Small intestine (tissue), 16 donors: ENCODE measurements around the gene ELK1. TPM values are rescaled to one million over a fixed set of nuclear protein-coding genes. Genes with fewer than 3 reads are reported as not detected.
A peak's percentile ranks its signal among the peaks of the same experiment; 100 is the strongest.

Source experiments
- DNase-seq, 2 donors: peaks; one replicate each; pipeline versions ENCODE4 v3.0.0 to v3.0.0-alpha.2; 2013
- FAIRE-seq: peaks from 2 replicates; lab custom pipeline; 2012; peaks lifted over from hg19 to GRCh38; lab: Jason Lieb, UNC
- H3K27ac ChIP-seq, 3 donors: one replicate each; pipeline ENCODE4 v1.5.1; 2013; ENCODE audit warnings: low read length in 2 of 3, mild to moderate bottlenecking in 2 of 3, control low read depth in 1 of 3, inconsistent platforms in 1 of 3, low read depth in 1 of 3, moderate library complexity in 1 of 3
- H3K27me3 ChIP-seq, 3 donors: one replicate each; pipeline ENCODE4 v1.6.1; 2013; ENCODE audit warnings: low read length in 3 of 3, inconsistent platforms in 1 of 3; ENCODE audit not compliant: control insufficient read depth in 3 of 3, insufficient read depth in 3 of 3
- H3K36me3 ChIP-seq, 3 donors: one replicate each; pipeline ENCODE4 v1.6.1; 2013; ENCODE audit warnings: low read length in 3 of 3, inconsistent platforms in 1 of 3, low read depth in 1 of 3, mild to moderate bottlenecking in 1 of 3, moderate library complexity in 1 of 3; ENCODE audit not compliant: control insufficient read depth in 3 of 3, insufficient read depth in 2 of 3
- H3K4me1 ChIP-seq, 3 donors: one replicate each; pipeline ENCODE4 v1.6.1; 2013; ENCODE audit warnings: low read length in 2 of 3, inconsistent platforms in 1 of 3, low read depth in 1 of 3, mild to moderate bottlenecking in 1 of 3, moderate library complexity in 1 of 3; ENCODE audit not compliant: control insufficient read depth in 3 of 3, insufficient read depth in 2 of 3
- H3K4me3 ChIP-seq, 3 donors: one replicate each; pipeline ENCODE4 v1.5.1; 2013; ENCODE audit warnings: low read length in 3 of 3, control low read depth in 1 of 3, inconsistent platforms in 1 of 3, low read depth in 1 of 3, mild to moderate bottlenecking in 1 of 3, moderate library complexity in 1 of 3
- H3K9me3 ChIP-seq, 2 donors: one replicate each; pipeline ENCODE4 v1.6.1; 2013; ENCODE audit warnings: low read depth in 1 of 2, low read length in 1 of 2; ENCODE audit not compliant: control insufficient read depth in 2 of 2, insufficient read depth in 1 of 2
- WGBS, 3 donors: extraction: QIAGEN DNeasy Blood & Tissue Kit; methylation state at CpG; one replicate each; pipeline ENCODE4 v1.1.7; 2013; 5-methylcytosine and 5-hydroxymethylcytosine counted together
- long read RNA-seq, 10 donors: transcript quantifications; one replicate each; lab custom pipeline, GENCODE V29; 2026
- polyA plus RNA-seq, 4 donors: library from polyadenylated mRNA; stranded (reverse) in 3 of 4; unstranded in 1 of 4; fragments of 200-250 nt in 3 of 4; fragments of 120-200 nt in 1 of 4; gene quantifications; one replicate each; pipeline versions ENCODE4 v1.2.1 to v1.2.3, GENCODE V29; 2013
- donor health status: healthy with polysubstance abuse.
- donor health status: control.
- donor health status: control.
- donor health status: Bipolar disorder and iron deficiency.
- donor health status: healthy.

ELK1 gene, protein sequence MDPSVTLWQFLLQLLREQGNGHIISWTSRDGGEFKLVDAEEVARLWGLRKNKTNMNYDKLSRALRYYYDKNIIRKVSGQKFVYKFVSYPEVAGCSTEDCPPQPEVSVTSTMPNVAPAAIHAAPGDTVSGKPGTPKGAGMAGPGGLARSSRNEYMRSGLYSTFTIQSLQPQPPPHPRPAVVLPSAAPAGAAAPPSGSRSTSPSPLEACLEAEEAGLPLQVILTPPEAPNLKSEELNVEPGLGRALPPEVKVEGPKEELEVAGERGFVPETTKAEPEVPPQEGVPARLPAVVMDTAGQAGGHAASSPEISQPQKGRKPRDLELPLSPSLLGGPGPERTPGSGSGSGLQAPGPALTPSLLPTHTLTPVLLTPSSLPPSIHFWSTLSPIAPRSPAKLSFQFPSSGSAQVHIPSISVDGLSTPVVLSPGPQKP
- 10 to 100 TPM in 3 of 4 donors, 1 to 10 TPM in 1; 8.7 to 21.9 (median 16.2) TPM for polyA plus RNA-seq
- long read RNA-seq, donor 1, partial matches to known transcripts: 13 of 17 reads
- long read RNA-seq, donor 1, other reads (novel, unspliced or antisense): 0 of 17 reads
- long read RNA-seq, donor 2, partial matches to known transcripts: 0 of 1 reads
- long read RNA-seq, donor 2, other reads (novel, unspliced or antisense): 0 of 1 reads
- long read RNA-seq, donor 3, partial matches to known transcripts: 0 of 2 reads
- long read RNA-seq, donor 3, other reads (novel, unspliced or antisense): 0 of 2 reads
- long read RNA-seq, donor 4: 0 reads
- long read RNA-seq, donor 5, partial matches to known transcripts: 0 of 1 reads
- long read RNA-seq, donor 5, other reads (novel, unspliced or antisense): 0 of 1 reads
- long read RNA-seq, donor 6, partial matches to known transcripts: 6 of 8 reads
- long read RNA-seq, donor 6, other reads (novel, unspliced or antisense): 0 of 8 reads
- long read RNA-seq, donor 7, partial matches to known transcripts: 7 of 12 reads
- long read RNA-seq, donor 7, other reads (novel, unspliced or antisense): 0 of 12 reads
- long read RNA-seq, donor 8: 0 reads
- long read RNA-seq, donor 9, partial matches to known transcripts: 0 of 3 reads
- long read RNA-seq, donor 9, other reads (novel, unspliced or antisense): 0 of 3 reads
- long read RNA-seq, donor 10, partial matches to known transcripts: 0 of 2 reads
- long read RNA-seq, donor 10, other reads (novel, unspliced or antisense): 0 of 2 reads

GRCh38 chrX:47650164-47651042 lies at the start of gene ELK1:
Gene ELK1 (minus strand): TSS chrX:47650563. CDS start chrX:47641441, 9,122 bp downstream.
- FAIRE-seq (peak; percentile 83), DNase-seq (peak; percentile 92 to 96)
- Histone ChIP-seq H3K9me3 (no peaks in the 10 kb centered on the region), H3K4me3 (peak within 1 kb of the TSS; percentile 61 to 89 (median 76)), H3K27ac (peak within 1 kb of the TSS; percentile 74 to 90 (median 90)), H3K27me3 (no peaks in the 10 kb centered on the region), H3K4me1 (peaks cover 0 to 6% (median 0%) of the 10 kb centered on the region in 3 donors), H3K36me3 (peaks cover 0 to 16% (median 0%) of the 10 kb centered on the region in 3 donors)
- 0 to 46% (median 15%) methylated on average over 34 to 65 of the region's 65 CpGs for whole genome bisulfite sequencing, 3 donors

GRCh38 chrX:47697181-47697580 lies 46.8 kb upstream of the ELK1 start:
- H3K27ac ChIP-seq: peak overlapping the region in 1 of 3 donors; percentile 56
- WGBS, 3 donors: 21 to 50% (median 32%) methylated on average over 1 of the region's 1 CpG
- no peak for FAIRE-seq
- no peak overlapping the region for H3K4me3 ChIP-seq
- H3K27me3 ChIP-seq: peaks cover 0 to 2% (median 0%) of the 10 kb centered on the region in 3 donors
- peaks cover 0 to 9% of the 10 kb centered on the region in 2 donors for H3K9me3 ChIP-seq
- peaks cover 0 to 8% (median 0%) of the 10 kb centered on the region in 3 donors for H3K4me1 ChIP-seq
- no peaks in the 10 kb centered on the region for H3K36me3 ChIP-seq
- DNase-seq: peak; percentile 25 to 60

GRCh38 chrX:47690175-47690574 lies 39.8 kb upstream of the ELK1 start:
- Histone ChIP-seq H3K27me3 (peaks cover 0 to 2% (median 0%) of the 10 kb centered on the region in 3 donors), H3K36me3 (no peaks in the 10 kb centered on the region), H3K4me3 (no peak overlapping the region), H3K27ac (no peak overlapping the region), H3K9me3 (no peaks in the 10 kb centered on the region), H3K4me1 (no peaks in the 10 kb centered on the region)
- DNase-seq (no peak), FAIRE-seq (no peak)
- WGBS, 3 donors: 49 to 71% (median 71%) methylated on average over 2 of the region's 2 CpGs

GRCh38 chrX:47687263-47687662 lies 36.9 kb upstream of the ELK1 start:
- DNase-seq: no peak
- no peaks in the 10 kb centered on the region for H3K9me3 ChIP-seq
- H3K36me3 ChIP-seq: no peaks in the 10 kb centered on the region
- FAIRE-seq: no peak
- no peak overlapping the region for H3K4me3 ChIP-seq
- no peak overlapping the region for H3K27ac ChIP-seq
- H3K27me3 ChIP-seq: peaks cover 0 to 2% (median 0%) of the 10 kb centered on the region in 3 donors
- H3K4me1 ChIP-seq: no peaks in the 10 kb centered on the region
- WGBS, 3 donors: 54 to 69% (median 64%) methylated on average over 5 to 6 of the region's 6 CpGs

GRCh38 chrX:47683829-47684205 lies 33.5 kb upstream of the ELK1 start:
- no peak overlapping the region for H3K4me3 ChIP-seq
- H3K36me3 ChIP-seq: no peaks in the 10 kb centered on the region
- peaks cover 0 to 2% (median 0%) of the 10 kb centered on the region in 3 donors for H3K27me3 ChIP-seq
- H3K9me3 ChIP-seq: no peaks in the 10 kb centered on the region
- H3K4me1 ChIP-seq: no peaks in the 10 kb centered on the region
- no peak for DNase-seq
- 42 to 61% (median 53%) methylated on average over 3 of the region's 3 CpGs for WGBS, 3 donors
- FAIRE-seq: no peak
- no peak overlapping the region for H3K27ac ChIP-seq

DNA sequence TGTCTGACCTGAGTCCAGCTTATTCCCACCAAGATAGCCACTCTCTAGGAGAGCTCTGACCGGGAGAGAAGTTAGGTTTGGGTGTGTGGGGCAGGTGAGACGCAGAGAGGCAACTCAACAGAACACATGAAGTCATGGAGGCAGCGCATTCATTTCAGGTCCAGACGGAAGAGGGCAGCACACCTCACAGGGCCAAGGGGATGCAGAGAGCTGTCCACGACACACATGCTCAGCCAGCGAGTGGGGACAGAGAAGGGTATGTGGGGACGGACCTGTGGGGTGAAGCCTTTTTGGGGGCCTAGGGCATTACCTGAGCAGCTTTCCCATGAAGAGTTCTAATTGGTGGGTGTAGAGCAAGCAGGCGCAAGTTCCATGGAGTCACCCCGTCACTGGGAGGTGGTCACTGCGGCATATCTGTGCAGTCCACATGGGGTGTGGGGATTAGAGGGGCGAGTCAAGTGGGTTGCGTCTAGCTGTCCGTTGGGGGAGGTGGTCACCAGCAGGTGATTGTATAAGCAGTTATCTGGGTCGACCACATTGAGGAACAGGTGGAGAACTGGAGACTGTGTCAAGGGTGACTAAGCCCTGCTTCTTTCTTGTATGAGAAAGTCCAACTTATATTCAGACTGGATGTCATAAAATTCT lies 32.9 kb upstream of the ELK1 start:
- 75 to 87% (median 76%) methylated on average over 14 of the region's 14 CpGs for WGBS, 3 donors
- Histone ChIP-seq H3K27ac (no peak overlapping the region), H3K27me3 (peaks cover 0 to 2% (median 0%) of the 10 kb centered on the region in 3 donors), H3K4me1 (no peaks in the 10 kb centered on the region), H3K9me3 (no peaks in the 10 kb centered on the region), H3K36me3 (no peaks in the 10 kb centered on the region), H3K4me3 (no peak overlapping the region)
- FAIRE-seq: no peak
- no peak for DNase-seq
